DND-41 (cell line): Measurements from ENCODE around the gene RFTN1.
A peak's percentile ranks its signal among the peaks of the same experiment; 100 is the strongest.

ENCODE experiments used
- ATAC-seq: fragments of 200-7000 bp; cut with Tn5 transposase; 3 replicates; pipeline ENCODE4 v1.9.1; 2021; ENCODE audit warnings: low read depth; ENCODE audit not compliant: insufficient read depth
- DNase-seq: peaks from one replicate; pipeline ENCODE4 v3.0.0-alpha.2; 2020
- H2AFZ ChIP-seq: 2 replicates; pipeline ENCODE4 v1.6.0; 2012; ENCODE audit warnings: low read depth, low read length
- H3K27ac ChIP-seq: 2 replicates; pipeline ENCODE4 v1.5.1; 2012; ENCODE audit warnings: low read length, inconsistent platforms
- H3K27me3 ChIP-seq: fragments of 200-600 bp; sonication (generic); 2 replicates; pipeline ENCODE4 v1.6.0; 2012; ENCODE audit warnings: low read length, mild to moderate bottlenecking, inconsistent platforms; ENCODE audit not compliant: insufficient read depth, poor library complexity
- H3K36me3 ChIP-seq: 2 replicates; pipeline ENCODE4 v1.5.1; 2012; ENCODE audit warnings: low read length, inconsistent platforms; ENCODE audit not compliant: insufficient read depth
- H3K4me1 ChIP-seq: 2 replicates; pipeline ENCODE4 v1.5.1; 2012; ENCODE audit warnings: mild to moderate bottlenecking, low read length; ENCODE audit not compliant: insufficient read depth
- H3K4me2 ChIP-seq: 2 replicates; pipeline ENCODE4 v1.6.0; 2012; ENCODE audit warnings: mild to moderate bottlenecking, moderate library complexity, low read length, inconsistent platforms; ENCODE audit not compliant: insufficient read depth
- H3K4me3 ChIP-seq, 2 experiments: fragments of 200-600 bp in 1 of 2; shearing (Covaris generic) in 1 of 2; 2 replicates each; pipeline ENCODE4 v1.5.1; 2012 to 2016; ENCODE audit warnings: inconsistent platforms in 2 of 2, low read length in 2 of 2, mild to moderate bottlenecking in 2 of 2, low read depth in 1 of 2, moderate library complexity in 1 of 2
- H3K79me2 ChIP-seq: 2 replicates; pipeline ENCODE4 v1.6.0; 2012; ENCODE audit warnings: low read length, inconsistent platforms; ENCODE audit not compliant: insufficient read depth
- H3K9ac ChIP-seq: 2 replicates; pipeline ENCODE4 v1.6.0; 2012; ENCODE audit warnings: low read depth, mild to moderate bottlenecking, inconsistent platforms, low read length, moderate library complexity
- H3K9me3 ChIP-seq: 2 replicates; pipeline ENCODE4 v1.5.1; 2012; ENCODE audit warnings: low read length, moderate library complexity, mild to moderate bottlenecking, inconsistent platforms; ENCODE audit not compliant: insufficient read depth, severe bottlenecking
- H4K20me1 ChIP-seq: 2 replicates; pipeline ENCODE4 v1.6.0; 2012; ENCODE audit warnings: low read length; ENCODE audit not compliant: insufficient read depth
- EZH2 ChIP-seq: IDR thresholded peaks from 3 replicates; pipeline ENCODE4 v1.6.1; 2012; ENCODE audit warnings: borderline replicate concordance, low read depth, mild to moderate bottlenecking, moderate library complexity, low read length, inconsistent platforms; ENCODE audit not compliant: severe bottlenecking
- TF ChIP-seq, protein P1 (sequence below): IDR thresholded peaks from 2 replicates; pipeline ENCODE4 v1.5.1; 2012; ENCODE audit warnings: borderline replicate concordance, low read length, moderate library complexity, mild to moderate bottlenecking; ENCODE audit not compliant: poor library complexity, severe bottlenecking; ENCODE audit errors: extremely low read depth

The RFTN1 gene

DNA sequence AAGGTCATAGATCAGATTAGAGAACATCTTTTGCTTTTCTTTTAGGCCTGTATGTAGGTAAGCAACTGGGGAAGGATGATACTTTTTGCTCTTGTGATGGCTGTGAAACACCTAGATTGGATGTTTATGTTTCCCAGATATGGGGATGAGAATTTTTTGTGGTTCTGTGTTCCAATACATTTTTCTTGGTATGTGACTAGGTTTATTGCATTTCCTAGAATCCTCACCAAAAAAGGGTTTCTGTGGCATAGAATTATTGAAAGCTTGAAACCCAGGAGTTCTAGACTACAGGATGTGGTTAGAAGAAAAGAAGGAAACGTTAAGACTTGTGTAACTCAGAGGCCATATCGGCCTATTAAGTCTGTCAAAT is 222.7 kb downstream of the RFTN1 start:
- Histone ChIP-seq H2AFZ (no peak overlapping the region), H3K9me3 (peaks cover 8% of the 10 kb centered on the region), H4K20me1 (no peaks in the 10 kb centered on the region), H3K27ac (peak overlapping the region; percentile 87), H3K4me2 (peak overlapping the region; percentile 31), H3K79me2 (peaks cover 46% of the 10 kb centered on the region), H3K36me3 (peaks cover 62% of the 10 kb centered on the region), H3K27me3 (no peaks in the 10 kb centered on the region), H3K4me1 (peaks cover 70% of the 10 kb centered on the region), H3K9ac (peak overlapping the region; percentile 47), H3K4me3 (no peak overlapping the region)
- TF ChIP-seq EZH2, result no peak
- TF ChIP-seq, protein P1, sequence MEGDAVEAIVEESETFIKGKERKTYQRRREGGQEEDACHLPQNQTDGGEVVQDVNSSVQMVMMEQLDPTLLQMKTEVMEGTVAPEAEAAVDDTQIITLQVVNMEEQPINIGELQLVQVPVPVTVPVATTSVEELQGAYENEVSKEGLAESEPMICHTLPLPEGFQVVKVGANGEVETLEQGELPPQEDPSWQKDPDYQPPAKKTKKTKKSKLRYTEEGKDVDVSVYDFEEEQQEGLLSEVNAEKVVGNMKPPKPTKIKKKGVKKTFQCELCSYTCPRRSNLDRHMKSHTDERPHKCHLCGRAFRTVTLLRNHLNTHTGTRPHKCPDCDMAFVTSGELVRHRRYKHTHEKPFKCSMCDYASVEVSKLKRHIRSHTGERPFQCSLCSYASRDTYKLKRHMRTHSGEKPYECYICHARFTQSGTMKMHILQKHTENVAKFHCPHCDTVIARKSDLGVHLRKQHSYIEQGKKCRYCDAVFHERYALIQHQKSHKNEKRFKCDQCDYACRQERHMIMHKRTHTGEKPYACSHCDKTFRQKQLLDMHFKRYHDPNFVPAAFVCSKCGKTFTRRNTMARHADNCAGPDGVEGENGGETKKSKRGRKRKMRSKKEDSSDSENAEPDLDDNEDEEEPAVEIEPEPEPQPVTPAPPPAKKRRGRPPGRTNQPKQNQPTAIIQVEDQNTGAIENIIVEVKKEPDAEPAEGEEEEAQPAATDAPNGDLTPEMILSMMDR, result no peak
- ATAC-seq (peak; percentile 85), DNase-seq (no peak)

DNA sequence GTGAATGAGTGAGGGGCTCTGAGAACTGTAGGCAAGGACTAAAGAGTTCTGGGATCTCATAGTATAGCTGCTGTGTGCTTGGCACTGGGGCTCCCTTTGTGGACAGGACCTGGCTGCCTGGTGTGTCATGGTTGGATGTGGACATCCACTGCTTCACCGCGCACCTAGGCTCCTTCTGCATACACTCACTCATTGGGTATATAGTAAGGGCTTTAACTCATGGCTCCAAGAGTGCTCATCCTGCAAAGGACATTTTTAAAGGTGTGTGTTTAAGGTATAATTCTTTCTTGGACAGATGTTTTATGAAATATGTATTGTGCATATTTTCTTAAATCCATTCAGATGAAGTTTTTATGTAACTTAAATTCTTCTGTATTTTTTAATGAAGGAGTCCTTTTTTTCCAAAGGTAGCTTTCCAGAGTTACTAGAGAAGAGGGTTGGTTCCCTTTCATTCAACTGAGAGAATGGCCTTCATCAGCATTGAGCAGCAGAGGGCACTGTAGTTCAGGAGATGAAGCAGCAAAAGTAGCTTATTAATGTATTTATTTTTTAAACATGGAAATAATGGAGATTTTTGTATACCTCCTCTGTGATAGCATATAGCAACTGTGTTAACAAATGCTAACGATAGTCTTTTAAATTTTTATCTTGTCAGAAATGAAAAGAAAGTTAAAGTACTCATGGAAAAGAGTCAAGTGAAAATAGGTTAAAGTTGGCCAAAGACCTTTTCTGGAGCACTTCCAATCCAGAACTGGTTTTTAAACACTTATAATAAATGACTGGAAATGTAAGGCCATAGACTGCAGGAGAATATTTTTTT is 223.3 kb downstream of the RFTN1 start:
- Histone ChIP-seq H3K9me3 (peaks cover 8% of the 10 kb centered on the region), H3K79me2 (peaks cover 46% of the 10 kb centered on the region), H3K36me3 (peaks cover 56% of the 10 kb centered on the region), H4K20me1 (no peaks in the 10 kb centered on the region), H3K4me3 (no peak overlapping the region), H3K4me2 (peak overlapping the region; percentile 31), H3K27me3 (no peaks in the 10 kb centered on the region), H2AFZ (no peak overlapping the region), H3K4me1 (peaks cover 70% of the 10 kb centered on the region), H3K27ac (peak overlapping the region; percentile 87), H3K9ac (peak overlapping the region; percentile 47)
- DNase-seq, result peak; percentile 74
- TF ChIP-seq, protein P1, result peak; percentile 93
- TF ChIP-seq EZH2, result no peak
- peak; percentile 38 for ATAC-seq

DNA sequence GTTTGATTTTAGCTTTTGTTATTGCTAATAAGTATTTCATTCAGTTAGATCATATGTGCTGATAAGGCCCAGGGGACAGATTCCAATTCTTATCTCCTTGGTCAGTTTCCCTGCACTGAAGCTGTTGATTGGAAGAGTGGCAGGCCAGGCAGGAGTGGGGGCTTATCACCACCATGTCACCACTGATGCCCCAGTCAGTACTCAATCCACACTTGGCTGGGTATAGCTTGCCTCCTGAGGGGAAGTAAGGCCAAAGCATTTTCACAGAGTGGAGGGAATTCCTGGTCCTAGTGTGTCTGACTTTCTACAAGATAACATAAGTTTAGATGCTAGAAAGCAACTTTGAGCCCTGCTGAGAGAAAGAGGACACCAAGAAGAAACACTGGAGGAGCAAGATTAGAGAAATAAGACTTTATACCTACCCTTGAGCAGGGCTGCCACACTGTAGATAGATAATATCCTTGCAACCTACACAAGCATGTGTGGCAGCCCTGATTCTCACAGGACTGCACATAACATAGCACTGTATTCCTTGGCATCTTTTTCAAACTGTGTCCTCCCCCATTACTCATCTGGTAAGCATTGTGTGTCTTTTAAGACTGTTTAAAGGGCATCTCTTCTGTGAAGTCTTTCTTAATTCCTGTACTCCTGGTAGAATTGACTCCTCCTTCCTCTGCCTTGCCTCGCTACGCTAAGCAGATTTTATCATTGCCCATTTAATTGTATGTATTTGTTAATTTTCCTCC is 224.2 kb downstream of the RFTN1 start:
- Histone ChIP-seq H3K4me3 (no peak overlapping the region), H4K20me1 (no peaks in the 10 kb centered on the region), H3K9me3 (peaks cover 8% of the 10 kb centered on the region), H3K4me2 (peak overlapping the region; percentile 31; the same call in 1 of the 2 replicates), H3K79me2 (peaks cover 46% of the 10 kb centered on the region), H2AFZ (no peak overlapping the region), H3K4me1 (peaks cover 70% of the 10 kb centered on the region), H3K27me3 (no peaks in the 10 kb centered on the region), H3K27ac (peak overlapping the region; percentile 87), H3K36me3 (peaks cover 51% of the 10 kb centered on the region), H3K9ac (peak overlapping the region; percentile 47)
- DNase-seq (no peak), ATAC-seq (no peak)
- no peak for TF ChIP-seq EZH2

DNA sequence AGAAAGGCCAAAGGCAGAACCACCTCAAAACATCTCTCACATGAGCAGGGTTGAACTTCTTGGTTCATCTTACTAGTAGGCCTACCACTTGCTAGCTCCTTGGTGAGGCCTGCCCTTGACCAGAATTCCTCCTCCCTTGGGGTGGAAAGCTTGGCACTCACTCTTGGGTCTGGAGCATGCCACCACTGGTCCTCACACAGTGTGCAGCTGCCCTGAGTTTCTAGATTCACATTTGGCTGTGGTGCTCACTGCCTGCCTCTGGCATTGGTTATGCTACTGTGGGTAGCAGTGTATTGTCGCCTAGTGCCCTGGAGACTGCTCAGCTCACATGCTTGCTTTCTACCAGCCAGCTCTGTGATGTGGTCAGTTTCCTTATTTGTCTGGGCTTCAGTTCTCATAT is 224.8 kb downstream of the RFTN1 start:
- Histone ChIP-seq H3K4me3 (no peak overlapping the region), H3K4me2 (no peak overlapping the region), H3K9me3 (peaks cover 8% of the 10 kb centered on the region), H3K4me1 (peaks cover 70% of the 10 kb centered on the region), H3K27me3 (no peaks in the 10 kb centered on the region), H2AFZ (no peak overlapping the region), H3K9ac (peak overlapping the region; percentile 47), H3K36me3 (peaks cover 50% of the 10 kb centered on the region), H3K27ac (peak overlapping the region; percentile 87), H4K20me1 (no peaks in the 10 kb centered on the region), H3K79me2 (peaks cover 42% of the 10 kb centered on the region)
- TF ChIP-seq EZH2, result no peak
- TF ChIP-seq, protein P1, result no peak
- ATAC-seq (peak; percentile 51), DNase-seq (peak; percentile 58)
